Activated gamma-delta T cell treated with Interleukin-2 at 50 U/mL for 16 hours (primary cell): Measurements from ENCODE around the gene RNU7-1.

ENCODE experiments used
- DNase-seq: peaks from one replicate; pipeline ENCODE4 v3.0.0-alpha.2; 2020

Gene RNU7-1

DNA sequence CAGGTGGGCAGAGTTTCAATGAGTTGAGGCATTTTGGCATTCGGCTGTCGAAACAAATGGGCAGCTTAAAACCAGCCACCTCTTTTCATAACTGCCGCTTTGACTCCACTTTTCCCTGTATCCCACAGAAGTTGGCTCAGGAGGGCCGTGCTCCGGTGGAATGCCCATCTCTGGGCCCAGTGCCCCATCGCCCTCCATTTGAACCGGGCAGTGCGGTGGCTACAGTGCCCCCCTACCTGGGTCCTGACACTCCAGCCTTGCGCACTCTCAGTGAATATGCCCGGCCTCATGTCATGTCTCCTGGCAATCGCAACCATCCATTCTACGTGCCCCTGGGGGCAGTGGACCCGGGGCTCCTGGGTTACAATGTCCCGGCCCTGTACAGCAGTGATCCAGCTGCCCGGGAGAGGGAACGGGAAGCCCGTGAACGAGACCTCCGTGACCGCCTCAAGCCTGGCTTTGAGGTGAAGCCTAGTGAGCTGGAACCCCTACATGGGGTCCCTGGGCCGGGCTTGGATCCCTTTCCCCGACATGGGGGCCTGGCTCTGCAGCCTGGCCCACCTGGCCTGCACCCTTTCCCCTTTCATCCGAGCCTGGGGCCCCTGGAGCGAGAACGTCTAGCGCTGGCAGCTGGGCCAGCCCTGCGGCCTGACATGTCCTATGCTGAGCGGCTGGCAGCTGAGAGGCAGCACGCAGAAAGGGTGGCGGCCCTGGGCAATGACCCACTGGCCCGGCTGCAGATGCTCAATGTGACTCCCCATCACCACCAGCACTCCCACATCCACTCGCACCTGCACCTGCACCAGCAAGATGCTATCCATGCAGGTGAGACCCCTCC is 5.0 kb upstream of the RNU7-1 start:
- DNase-seq: no peak

DNA sequence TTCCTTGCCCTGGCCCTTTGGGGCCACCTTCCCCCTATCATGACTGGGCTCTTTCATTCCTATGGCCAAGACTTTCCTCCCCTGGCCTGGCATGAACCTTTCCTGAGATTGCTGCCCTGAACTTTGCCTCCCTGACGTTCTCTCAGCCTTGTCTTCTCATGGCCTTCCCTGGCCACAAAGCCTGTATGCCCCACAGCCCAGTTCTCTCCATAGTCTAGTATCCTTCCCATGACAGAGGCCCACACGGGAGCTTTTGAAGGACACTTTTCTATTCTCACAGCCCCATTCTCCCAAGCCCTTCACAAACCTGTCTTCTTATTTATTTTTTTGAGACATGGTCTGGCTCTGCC is 4.5 kb upstream of the RNU7-1 start:
- no peak for DNase-seq

- no peak for DNase-seq
These were observed 2.3 kb upstream of the RNU7-1 start for GRCh38 chr12:6941267-6941666.

DNA sequence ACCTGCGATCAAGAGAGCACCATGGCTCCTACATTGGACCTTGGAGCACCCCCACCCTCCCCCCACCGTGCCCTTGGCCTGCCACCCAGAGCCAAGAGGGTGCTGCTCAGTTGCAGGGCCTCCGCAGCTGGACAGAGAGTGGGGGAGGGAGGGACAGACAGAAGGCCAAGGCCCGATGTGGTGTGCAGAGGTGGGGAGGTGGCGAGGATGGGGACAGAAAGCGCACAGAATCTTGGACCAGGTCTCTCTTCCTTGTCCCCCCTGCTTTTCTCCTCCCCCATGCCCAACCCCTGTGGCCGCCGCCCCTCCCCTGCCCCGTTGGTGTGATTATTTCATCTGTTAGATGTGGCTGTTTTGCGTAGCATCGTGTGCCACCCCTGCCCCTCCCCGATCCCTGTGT is 1.8 kb upstream of the RNU7-1 start:
- DNase-seq: no peak

DNA sequence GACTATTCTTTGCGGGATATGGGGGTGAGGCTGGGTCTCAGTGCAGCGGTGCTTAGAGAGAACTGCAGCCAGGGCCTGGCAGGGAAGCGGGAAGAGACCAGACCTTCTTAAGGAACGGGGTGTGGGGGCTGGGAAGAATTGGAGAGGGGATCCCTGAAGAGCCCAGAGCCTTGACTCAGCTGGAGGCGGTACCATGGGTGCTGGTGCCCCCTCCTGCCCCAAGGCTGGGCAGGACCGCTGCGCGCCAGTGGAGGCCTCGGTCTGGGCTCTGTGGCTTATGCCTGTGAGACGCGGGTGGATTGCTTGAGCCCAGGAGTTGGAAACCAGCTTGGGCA is 1.3 kb upstream of the RNU7-1 start:
- no peak for DNase-seq

DNA sequence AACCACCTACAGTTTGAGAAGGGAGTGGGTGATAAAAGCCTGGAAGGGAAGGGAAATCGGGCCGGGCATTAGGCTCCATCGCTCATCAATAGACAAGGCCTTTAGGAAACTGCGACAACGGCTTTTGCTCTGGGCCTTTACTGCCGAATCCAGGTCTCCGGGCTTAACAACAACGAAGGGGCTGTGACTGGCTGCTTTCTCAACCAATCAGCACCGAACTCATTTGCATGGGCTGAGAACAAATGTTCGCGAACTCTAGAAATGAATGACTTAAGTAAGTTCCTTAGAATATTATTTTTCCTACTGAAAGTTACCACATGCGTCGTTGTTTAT is 261 bp upstream of the RNU7-1 start:
- peak; percentile 73 for DNase-seq

DNA sequence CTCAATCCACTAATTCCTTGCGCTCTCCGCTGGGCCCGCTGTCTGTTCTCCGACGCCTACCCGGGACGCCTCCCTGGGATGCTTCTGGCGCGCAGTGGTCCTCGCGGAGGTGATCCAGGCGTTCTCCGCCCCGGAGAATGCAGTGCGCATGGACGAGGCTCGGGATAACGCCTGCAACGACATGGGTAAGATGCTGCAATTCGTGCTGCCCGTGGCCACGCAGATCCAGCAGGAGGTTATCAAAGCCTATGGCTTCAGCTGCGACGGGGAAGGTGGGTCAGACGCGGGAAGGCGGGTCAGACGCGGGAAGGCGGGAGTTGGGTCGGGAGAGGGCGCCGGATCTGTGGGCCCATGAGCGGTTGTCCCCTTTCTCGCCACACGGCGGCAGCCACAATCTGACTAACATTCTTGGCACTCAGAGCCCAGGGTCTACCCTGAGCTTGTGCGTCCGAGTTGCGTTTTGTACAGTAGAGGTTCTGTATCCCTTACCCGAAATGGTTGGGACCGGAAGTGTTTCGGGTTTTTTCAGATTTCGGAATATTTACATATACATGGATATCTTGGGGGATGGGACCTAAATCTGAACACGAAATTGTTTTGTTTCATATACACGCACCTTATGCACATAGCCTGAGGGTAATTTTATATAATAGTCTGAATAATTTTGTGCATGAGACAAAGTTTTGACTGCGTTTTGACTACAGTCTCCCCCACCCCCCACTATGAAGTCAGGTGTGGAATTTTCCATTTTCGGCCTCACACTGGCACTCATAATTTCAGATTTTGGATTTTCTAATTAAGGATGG is 968 bp downstream of the RNU7-1 start:
- DNase-seq: peak; percentile 85

DNA sequence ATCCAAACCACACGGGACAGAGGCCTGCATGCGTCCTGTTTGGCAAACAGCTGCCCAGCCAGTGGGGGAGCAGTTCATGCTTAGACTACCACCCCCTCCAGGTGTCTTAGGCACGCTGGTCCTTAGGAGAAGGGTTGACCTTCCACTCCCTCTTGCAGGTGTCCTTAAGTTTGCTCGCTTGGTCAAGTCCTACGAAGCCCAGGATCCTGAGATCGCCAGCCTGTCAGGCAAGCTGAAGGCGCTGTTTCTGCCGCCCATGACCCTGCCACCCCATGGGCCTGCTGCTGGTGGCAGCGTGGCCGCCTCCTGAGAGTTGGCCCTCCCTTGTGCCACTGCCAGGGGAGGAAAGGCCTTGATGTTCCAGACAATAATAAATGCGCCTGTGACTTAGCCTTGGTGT is 2.0 kb downstream of the RNU7-1 start:
- no peak for DNase-seq

- DNase-seq: peak; percentile 58
These were observed 2.7 kb downstream of the RNU7-1 start for GRCh38 chr12:6946033-6946919.

DNA sequence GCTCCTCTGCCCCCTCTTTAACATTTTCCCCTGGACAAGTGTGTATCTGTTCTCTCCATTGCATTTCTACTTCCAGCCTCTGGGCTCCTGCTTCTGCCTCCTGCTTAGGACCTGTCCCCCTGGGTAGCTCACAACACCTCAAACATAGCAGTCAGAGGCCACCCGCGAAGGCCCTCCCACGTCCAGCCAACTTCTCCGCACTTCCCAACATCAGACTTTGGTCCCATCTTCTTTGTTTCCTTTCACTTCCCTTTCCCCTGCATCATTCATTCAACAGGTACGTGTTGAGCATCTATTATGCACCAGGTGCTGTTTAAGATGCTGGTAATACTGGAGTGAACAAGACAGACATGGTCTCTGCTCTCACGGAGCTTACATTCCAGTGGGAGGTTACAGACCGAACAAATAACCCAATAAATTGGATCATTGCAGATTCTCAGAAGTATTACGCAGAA is 3.3 kb downstream of the RNU7-1 start:
- DNase-seq: no peak

DNA sequence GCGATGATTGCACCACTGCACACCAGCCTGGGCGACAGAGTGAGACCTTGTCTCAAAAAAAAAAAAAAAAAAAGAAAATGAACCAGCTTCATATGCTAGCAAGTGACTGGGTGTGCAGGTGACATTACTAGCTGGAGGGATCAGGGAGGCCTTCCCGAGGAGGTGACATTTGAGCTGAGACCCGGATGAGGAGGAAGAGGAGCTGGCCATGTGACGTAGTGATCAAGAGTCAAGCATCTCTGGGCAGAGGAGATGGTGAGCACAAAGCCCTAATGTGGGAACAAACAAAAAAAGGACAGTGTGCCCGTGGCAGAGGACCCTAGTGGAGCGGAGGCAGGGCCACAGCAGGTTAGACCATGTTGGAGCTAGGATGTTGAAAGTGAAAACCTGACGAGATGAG is 4.0 kb downstream of the RNU7-1 start:
- no peak for DNase-seq

DNA sequence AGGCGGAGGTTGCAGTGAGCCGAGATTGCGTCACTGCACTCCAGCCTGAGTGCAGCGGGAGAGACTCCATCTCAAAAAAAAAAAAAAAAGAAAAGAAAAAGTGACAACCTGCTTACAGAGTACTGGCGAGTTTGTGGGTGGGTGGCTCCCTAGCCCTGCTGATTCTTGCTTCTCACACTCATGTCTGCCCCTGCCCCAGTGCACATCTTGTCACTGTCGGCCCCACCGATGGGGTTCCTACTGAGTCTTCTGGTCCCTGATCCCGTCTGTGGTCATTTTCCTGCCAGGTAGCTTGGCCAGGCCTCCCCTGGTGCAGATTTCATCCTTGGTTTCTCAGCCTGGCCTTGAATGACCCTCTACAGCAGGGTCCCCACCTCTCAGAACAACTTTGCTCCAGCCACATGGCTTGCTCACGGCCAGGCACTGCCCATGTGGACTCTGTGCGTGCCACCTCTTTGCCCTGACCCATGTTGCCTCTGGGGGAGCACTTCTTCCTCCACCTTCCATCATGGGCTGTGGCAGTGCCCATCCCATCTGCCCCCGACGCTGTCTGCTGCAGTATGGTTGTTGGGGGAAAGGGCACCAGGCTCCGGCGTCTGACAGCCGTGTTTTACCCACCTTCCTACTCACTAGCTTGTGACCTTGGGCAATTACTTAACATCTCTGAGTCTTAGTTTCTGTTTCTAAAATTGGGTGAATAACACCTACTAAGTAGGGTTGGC is 5.4 kb downstream of the RNU7-1 start:
- DNase-seq: no peak

- DNase-seq: no peak
These were observed 6.8 kb downstream of the RNU7-1 start for GRCh38 chr12:6950401-6950801.

DNA sequence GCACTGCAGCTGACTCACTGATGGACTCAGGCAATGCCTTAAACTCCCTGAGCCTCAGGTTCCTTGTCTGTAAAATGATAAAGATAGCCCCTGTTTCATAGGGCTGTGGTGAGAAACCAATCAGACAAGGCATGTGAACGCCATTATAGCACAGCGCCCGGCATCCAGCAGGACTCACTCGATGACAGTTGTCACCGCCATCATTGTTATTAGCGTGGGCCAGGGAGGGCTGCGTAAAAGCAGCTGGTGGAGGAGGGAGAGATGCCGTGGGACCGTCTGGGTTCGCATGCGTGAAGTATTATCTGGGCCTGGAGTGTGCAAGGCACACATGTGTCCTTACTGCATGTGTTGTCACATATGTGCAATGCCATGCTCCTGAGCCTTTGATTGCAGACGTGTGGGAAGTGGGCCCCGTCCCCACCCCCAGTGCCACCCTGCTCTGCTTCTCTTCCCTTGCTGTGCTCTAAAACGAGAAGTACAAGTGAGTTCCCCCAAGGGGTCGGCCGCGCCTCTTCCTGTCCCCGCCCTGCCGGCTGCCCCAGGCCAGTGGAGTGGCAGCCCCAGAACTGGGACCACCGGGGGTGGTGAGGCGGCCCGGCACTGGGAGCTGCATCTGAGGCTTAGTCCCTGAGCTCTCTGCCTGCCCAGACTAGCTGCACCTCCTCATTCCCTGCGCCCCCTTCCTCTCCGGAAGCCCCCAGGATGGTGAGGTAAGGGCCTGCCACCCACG is 7.4 kb downstream of the RNU7-1 start, which contains the start of gene PTPN6:
Gene PTPN6, plus strand, starts transcription at position 546 of the 730 bp plus-strand sequence. Its CDS starts 157 bp downstream, at position 703.
- peak; percentile 63 for DNase-seq

GRCh38 chr12:6951551-6952120 is 8.0 kb downstream of the RNU7-1 start:
- no peak for DNase-seq

DNA sequence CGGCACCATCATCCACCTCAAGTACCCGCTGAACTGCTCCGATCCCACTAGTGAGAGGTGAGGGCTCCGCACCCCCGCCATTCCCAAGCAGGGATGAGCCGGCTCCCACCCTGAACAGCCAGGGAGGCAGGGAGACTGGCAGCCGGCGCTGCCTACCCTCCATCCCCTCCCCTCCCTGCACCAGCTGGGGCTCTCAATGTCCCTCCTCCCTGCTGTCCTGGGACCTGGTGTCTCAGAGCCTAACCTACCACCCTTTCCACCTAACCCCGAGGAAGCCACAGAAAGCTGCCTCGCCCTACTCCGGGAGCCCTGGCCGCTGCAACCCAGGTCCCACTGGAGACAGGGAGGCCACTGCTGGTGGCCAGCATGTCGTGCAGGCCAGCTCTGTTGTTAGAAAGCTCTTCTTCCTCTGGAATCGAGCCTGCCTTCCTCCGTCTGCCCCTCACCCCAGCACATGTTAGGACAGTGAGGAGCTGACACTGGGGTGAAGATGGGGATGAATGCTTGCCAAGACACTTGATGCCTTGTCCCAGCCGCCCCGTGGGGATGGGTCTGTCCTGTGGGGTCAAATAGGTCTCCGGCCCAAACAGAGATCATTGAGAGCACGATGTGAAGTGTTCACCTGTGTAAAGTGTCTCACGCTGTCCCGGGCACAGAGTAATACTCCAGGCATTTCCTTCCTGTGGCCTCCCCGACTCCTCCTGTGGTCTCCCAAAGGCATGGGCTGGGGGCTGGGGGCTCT is 8.7 kb downstream of the RNU7-1 start:
- no peak for DNase-seq

GRCh38 chr12:6952863-6953441 is 9.3 kb downstream of the RNU7-1 start:
- no peak for DNase-seq

- DNase-seq: peak; percentile 78
These were observed 10.1 kb downstream of the RNU7-1 start for GRCh38 chr12:6953442-6954315.
